ENCODE results near the gene EFNA4. TPM values are rescaled to one million over a fixed set of nuclear protein-coding genes. Genes with fewer than 3 reads are reported as not detected.
A peak's percentile ranks its signal among the peaks of the same experiment; 100 is the strongest.

Gene EFNA4
- total RNA-seq, 2 experiments from 2014 or later: 7.9 to 8.1 TPM

- DNase-seq (no peak), ATAC-seq (ENCODE audit: low read depth) (no peak)
- peaks cover 5% of the 10 kb centered on the region for H3K36me3 Mint-ChIP-seq
- no peaks in the 10 kb centered on the region for H3K9me3 Mint-ChIP-seq
- POLR2A ChIA-PET: interaction anchor here (0.6 to 2.8 kb wide), 5 partner anchors 8 to 1179 kb away, joined by 3 to 26 read pairs (median 4); no protein-coding TSS in a partner anchor
- no peak overlapping the region for H3K27ac Mint-ChIP-seq
- peak overlapping the region; percentile 84 for H3K4me3 Mint-ChIP-seq
- H3K4me1 Mint-ChIP-seq: peaks cover 29% of the 10 kb centered on the region
- H3K27me3 Mint-ChIP-seq: peaks cover 5% of the 10 kb centered on the region
Measured at GRCh38 chr1:155064832-155065429, 1.4 kb downstream of the EFNA4 start.

DNA sequence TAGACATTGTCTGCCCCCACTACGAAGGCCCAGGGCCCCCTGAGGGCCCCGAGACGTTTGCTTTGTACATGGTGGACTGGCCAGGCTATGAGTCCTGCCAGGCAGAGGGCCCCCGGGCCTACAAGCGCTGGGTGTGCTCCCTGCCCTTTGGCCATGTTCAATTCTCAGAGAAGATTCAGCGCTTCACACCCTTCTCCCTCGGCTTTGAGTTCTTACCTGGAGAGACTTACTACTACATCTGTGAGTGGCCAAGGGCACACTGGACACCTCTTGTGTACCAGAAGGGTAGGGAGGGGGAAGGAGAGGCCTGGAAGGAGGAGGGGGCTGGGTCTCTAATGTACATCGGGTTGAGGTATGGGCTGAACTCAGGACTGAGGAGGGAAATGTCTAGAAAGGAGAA is 3.2 kb downstream of the EFNA4 start:
- H3K4me3 Mint-ChIP-seq: no peak overlapping the region
- ATAC-seq (ENCODE audit: low read depth) (no peak), DNase-seq (no peak)
- H3K27ac Mint-ChIP-seq: no peak overlapping the region
- H3K27me3 Mint-ChIP-seq: peaks cover 5% of the 10 kb centered on the region
- POLR2A ChIA-PET: interaction anchor here (0.8 to 2.3 kb wide), 2 partner anchors 12 to 16 kb away, joined by 3 to 7 read pairs; partner anchors contain the start of gene EFNA3
- H3K9me3 Mint-ChIP-seq: no peaks in the 10 kb centered on the region
- H3K36me3 Mint-ChIP-seq: peaks cover 5% of the 10 kb centered on the region
- H3K4me1 Mint-ChIP-seq: peaks cover 32% of the 10 kb centered on the region

DNA sequence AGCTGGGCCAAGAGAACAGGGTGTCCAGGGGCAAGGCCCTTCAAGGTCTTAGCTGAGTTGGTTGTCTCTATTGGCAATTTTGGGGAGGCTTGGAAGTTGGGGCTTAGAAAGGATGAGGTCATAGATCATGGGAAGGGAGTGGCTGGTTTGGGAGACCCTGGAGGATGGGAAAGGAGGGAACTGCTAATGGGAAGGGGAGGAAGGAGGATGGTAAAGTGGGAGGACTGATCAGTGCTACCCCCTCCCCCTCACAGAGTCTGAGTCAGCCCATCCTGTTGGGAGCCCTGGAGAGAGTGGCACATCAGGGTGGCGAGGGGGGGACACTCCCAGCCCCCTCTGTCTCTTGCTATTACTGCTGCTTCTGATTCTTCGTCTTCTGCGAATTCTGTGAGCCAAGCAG is 5.1 kb downstream of the EFNA4 start:
- peaks cover 28% of the 10 kb centered on the region for H3K4me1 Mint-ChIP-seq
- peaks cover 11% of the 10 kb centered on the region for H3K27me3 Mint-ChIP-seq
- peaks cover 5% of the 10 kb centered on the region for H3K36me3 Mint-ChIP-seq
- H3K9me3 Mint-ChIP-seq: no peaks in the 10 kb centered on the region
- ATAC-seq (ENCODE audit: low read depth) (no peak), DNase-seq (no peak)
- POLR2A ChIA-PET: interaction anchor here (1.3 kb wide), 1 partner anchor 12 kb away, joined by 5 read pairs; no protein-coding TSS in a partner anchor
- no peak overlapping the region for H3K27ac Mint-ChIP-seq
- H3K4me3 Mint-ChIP-seq: no peak overlapping the region

DNA sequence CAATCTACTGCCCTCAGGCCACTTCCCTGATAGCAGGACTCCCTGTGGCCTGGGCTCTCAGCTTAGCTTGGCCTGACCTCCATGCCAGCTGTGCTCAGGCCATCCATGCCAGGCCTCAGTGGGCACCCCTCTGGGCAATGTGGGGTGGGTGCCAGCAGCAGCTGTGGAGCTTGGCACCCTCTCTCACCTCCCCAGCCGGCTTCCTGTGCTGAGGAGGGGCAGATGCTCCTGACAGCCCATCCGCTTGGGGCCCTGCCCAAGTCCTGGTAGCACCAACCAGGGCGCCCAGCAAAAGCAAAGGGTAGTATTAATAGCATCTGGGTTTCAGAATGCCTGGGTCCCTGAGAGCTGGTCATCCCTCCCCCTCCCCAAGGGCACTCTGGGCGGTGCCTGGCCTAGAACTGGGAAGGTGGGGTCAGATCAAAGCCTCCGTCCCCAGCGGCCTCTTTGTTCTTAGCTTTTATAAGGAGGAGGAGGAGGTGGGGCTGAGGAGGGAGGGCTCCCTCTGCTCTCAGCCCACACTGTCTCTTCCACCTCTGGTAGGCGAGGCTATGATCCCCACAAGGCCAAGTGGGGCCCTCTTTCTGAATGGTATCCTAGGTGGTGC is 6.1 kb downstream of the EFNA4 start:
- no peak overlapping the region for H3K27ac Mint-ChIP-seq
- POLR2A ChIA-PET: interaction anchor here (0.6 kb wide), 1 partner anchor 10 kb away, joined by 3 read pairs; no protein-coding TSS in a partner anchor

GRCh38 chr1:155070158-155070621 is 6.7 kb downstream of the EFNA4 start:
- Mint-ChIP-seq H3K36me3 (peaks cover 5% of the 10 kb centered on the region), H3K4me3 (peak overlapping the region; percentile 42), H3K27ac (no peak overlapping the region), H3K27me3 (peaks cover 5% of the 10 kb centered on the region), H3K4me1 (peaks cover 27% of the 10 kb centered on the region), H3K9me3 (no peaks in the 10 kb centered on the region)
- ATAC-seq (ENCODE audit: low read depth) (no peak), DNase-seq (no peak)
- POLR2A ChIA-PET: interaction anchor here (0.6 kb wide), 2 partner anchors 10 to 74 kb away, joined by 3 to 5 read pairs; no protein-coding TSS in a partner anchor

More for the DNA sequence above, 6.1 kb downstream of the EFNA4 start:
- H3K36me3 Mint-ChIP-seq: peaks cover 5% of the 10 kb centered on the region
- no peaks in the 10 kb centered on the region for H3K9me3 Mint-ChIP-seq
- ATAC-seq (ENCODE audit: low read depth): no peak
- no peak for DNase-seq
- H3K27me3 Mint-ChIP-seq: peaks cover 6% of the 10 kb centered on the region
- H3K4me1 Mint-ChIP-seq: peaks cover 32% of the 10 kb centered on the region
- no peak overlapping the region for H3K4me3 Mint-ChIP-seq

GRCh38 chr1:155070721-155071569 is 7.4 kb downstream of the EFNA4 start:
- H3K36me3 Mint-ChIP-seq: peaks cover 5% of the 10 kb centered on the region
- peaks cover 27% of the 10 kb centered on the region for H3K4me1 Mint-ChIP-seq
- peak; percentile 80 for DNase-seq

DNA sequence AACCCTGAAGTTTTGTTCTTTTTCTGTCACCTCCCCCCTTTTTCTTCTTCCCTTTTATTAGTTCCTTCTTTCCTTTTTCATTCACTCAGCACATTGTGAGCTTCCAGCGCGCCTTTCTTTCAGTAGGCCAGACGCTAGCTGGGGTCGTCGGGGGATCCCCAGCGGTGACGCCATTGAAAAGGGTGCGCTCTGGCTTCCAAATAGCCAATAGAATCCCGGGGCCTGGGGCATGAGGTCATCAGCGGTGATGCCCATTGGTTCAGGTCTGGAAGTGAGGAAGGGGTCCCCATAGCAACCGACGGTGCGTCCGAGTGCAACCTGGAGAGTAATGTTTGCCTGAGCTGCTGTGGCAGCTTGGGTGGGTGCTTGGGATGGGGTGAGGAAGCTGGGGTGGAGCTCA is 8.2 kb downstream of the EFNA4 start:
- no peak overlapping the region for H3K4me3 Mint-ChIP-seq
- peaks cover 32% of the 10 kb centered on the region for H3K4me1 Mint-ChIP-seq
- H3K36me3 Mint-ChIP-seq: peaks cover 3% of the 10 kb centered on the region
- H3K9me3 Mint-ChIP-seq: no peaks in the 10 kb centered on the region
- POLR2A ChIA-PET: interaction anchor here (1.7 kb wide), 1 partner anchor 9 kb away, joined by 3 read pairs; no protein-coding TSS in a partner anchor
- H3K27ac Mint-ChIP-seq: no peak overlapping the region
- ATAC-seq (ENCODE audit: low read depth): no peak
- peaks cover 5% of the 10 kb centered on the region for H3K27me3 Mint-ChIP-seq
- DNase-seq: no peak

More at GRCh38 chr1:155070721-155071569, 7.4 kb downstream of the EFNA4 start:
- peak overlapping the region; percentile 42 for H3K4me3 Mint-ChIP-seq
- peaks cover 5% of the 10 kb centered on the region for H3K27me3 Mint-ChIP-seq
- POLR2A ChIA-PET: interaction anchor here (0.6 to 1.7 kb wide), 2 partner anchors 10 to 75 kb away, joined by 3 to 5 read pairs; no protein-coding TSS in a partner anchor
- H3K27ac Mint-ChIP-seq: no peak overlapping the region
- peak; percentile 86 for ATAC-seq (ENCODE audit: low read depth)
- no peaks in the 10 kb centered on the region for H3K9me3 Mint-ChIP-seq

DNA sequence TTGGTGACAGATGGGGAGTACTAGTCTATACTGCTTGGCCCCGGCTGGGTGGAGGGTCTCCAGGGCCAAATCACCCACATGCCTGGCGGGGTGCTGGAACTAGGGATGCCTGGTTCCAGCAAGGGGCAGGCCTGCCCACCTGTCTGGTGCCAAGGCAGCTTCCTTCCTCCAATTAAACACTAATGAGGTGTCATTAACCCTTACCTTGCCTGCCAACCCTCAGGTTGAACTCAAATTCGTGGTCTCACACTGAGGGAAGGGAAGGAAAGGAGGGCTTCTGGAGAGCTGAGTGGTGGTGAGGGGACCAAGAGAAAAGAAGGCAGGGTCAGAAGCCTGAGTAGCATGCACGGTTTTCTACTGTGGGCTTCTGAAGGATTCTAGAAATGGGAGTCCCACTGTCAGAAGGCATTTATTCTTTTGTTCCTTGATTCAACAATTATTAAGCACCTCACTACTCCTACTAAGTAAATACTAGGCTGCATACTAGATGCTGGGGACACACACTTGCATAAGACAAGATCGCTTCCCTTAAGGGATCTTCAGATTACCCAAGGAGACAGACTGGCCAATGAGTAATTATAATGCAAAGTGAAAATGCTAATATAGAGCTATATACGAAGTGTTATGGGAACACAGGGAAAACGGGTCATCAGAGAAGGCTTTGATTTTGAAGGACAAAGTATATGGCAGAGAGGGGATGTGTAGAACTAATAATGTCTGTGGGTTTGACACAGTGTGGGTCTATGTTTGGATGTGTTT is 9.2 kb downstream of the EFNA4 start:
- H3K27ac Mint-ChIP-seq: peak overlapping the region; percentile 61
- H3K4me1 Mint-ChIP-seq: peaks cover 42% of the 10 kb centered on the region
- peak overlapping the region; percentile 31 for H3K4me3 Mint-ChIP-seq
- H3K36me3 Mint-ChIP-seq: peaks cover 3% of the 10 kb centered on the region
- DNase-seq (no peak), ATAC-seq (ENCODE audit: low read depth) (no peak)
- H3K27me3 Mint-ChIP-seq: peaks cover 13% of the 10 kb centered on the region
- POLR2A ChIA-PET: interaction anchor here (1.1 to 1.7 kb wide), 3 partner anchors 8 to 11 kb away, joined by 3 to 5 read pairs (median 3); no protein-coding TSS in a partner anchor
- no peaks in the 10 kb centered on the region for H3K9me3 Mint-ChIP-seq

GRCh38 chr1:155073377-155074242 is 10.1 kb downstream of the EFNA4 start:
- POLR2A ChIA-PET: interaction anchor here (1.1 to 1.2 kb wide), 2 partner anchors 9 to 12 kb away, joined by 3 to 5 read pairs; no protein-coding TSS in a partner anchor
- Mint-ChIP-seq H3K9me3 (no peaks in the 10 kb centered on the region), H3K36me3 (peaks cover 3% of the 10 kb centered on the region), H3K27me3 (peaks cover 21% of the 10 kb centered on the region), H3K4me1 (peaks cover 44% of the 10 kb centered on the region), H3K4me3 (peak overlapping the region; percentile 54), H3K27ac (peak overlapping the region; percentile 61)
- DNase-seq (no peak), ATAC-seq (ENCODE audit: low read depth) (peak; percentile 73)

DNA sequence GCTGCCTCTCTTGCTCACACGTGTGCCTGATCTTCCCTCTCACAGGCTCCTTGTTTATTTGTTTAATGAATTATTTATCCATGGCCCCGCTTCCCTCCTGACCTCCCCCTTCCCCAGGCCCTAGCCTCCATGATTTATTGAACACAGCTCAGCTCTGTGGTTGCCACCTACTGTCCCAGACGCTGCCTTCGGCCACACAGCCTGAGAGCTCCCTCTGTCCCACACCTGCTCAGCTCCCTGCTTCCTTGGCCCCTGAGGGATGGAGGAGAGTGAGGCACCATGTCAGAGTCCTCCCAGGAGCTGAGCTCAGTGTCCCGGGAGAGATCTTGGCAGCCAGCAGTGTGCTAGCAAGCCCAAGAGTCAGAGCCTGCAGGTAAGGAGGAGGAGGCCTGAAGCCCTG is 12.0 kb downstream of the EFNA4 start:
- H3K4me1 Mint-ChIP-seq: peaks cover 49% of the 10 kb centered on the region
- no peaks in the 10 kb centered on the region for H3K9me3 Mint-ChIP-seq
- peaks cover 1% of the 10 kb centered on the region for H3K36me3 Mint-ChIP-seq
- H3K4me3 Mint-ChIP-seq: no peak overlapping the region
- peaks cover 36% of the 10 kb centered on the region for H3K27me3 Mint-ChIP-seq
- ATAC-seq (ENCODE audit: low read depth) (no peak), DNase-seq (no peak)
- POLR2A ChIA-PET: interaction anchor here (1.0 to 2.0 kb wide), 3 partner anchors 10 to 14 kb away, joined by 3 to 5 read pairs (median 5); no protein-coding TSS in a partner anchor
- H3K27ac Mint-ChIP-seq: no peak overlapping the region

DNA sequence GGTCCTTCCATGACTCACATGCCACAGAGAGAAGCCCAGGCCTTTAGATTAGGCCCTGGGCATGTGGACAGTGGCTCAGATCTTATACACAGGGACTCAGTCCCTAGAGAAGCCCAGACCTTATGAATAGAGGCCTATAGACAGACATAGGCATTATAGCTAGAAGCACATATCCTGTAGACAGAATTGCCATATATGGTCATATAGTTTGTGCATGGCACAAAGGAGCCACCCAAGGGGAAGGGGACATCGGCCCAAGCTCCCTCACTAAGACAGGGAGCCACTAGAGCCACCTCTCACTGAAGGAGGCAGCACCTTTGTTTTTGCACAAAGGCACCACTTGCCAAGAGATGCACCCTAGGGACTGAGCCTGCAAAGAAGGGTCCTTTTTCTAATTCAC is 12.8 kb downstream of the EFNA4 start:
- Mint-ChIP-seq H3K27ac (no peak overlapping the region), H3K9me3 (no peaks in the 10 kb centered on the region), H3K4me3 (no peak overlapping the region), H3K36me3 (peaks cover 1% of the 10 kb centered on the region), H3K27me3 (peaks cover 41% of the 10 kb centered on the region), H3K4me1 (peaks cover 49% of the 10 kb centered on the region)
- POLR2A ChIA-PET: interaction anchor here (1.0 to 2.0 kb wide), 2 partner anchors 12 to 15 kb away, joined by 3 to 5 read pairs; no protein-coding TSS in a partner anchor
- ATAC-seq (ENCODE audit: low read depth) (no peak), DNase-seq (no peak)
